ENCODE results near the gene FAR2.
"Not testable (repeated sequence)": the region's sequence is repeated elsewhere in the genome, so short reads cannot be mapped to it uniquely, and the experiment has no call there.

FAR2 gene

DNA sequence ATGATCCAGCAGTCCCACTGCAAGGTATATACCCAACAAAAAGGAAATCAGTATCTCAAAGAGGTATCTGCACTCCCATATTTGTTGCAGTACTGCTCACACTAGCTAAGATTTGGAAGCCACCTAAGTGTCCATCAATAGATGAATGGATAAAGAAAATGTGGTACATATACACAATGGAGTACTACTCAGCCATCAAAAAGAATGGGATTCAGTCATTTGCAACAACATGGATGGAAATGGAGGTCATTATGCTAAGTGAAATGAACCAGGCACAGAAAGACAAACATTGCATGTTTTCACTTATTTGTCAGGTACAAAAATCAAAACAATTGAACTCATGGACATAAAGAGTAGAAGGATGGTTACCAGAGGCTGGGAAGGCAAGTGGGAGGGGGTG, 141.4 kb downstream of the FAR2 start:
- not testable (repeated sequence) for H3K4me1 ChIP-seq (ENCODE audit: control insufficient read depth in 1 of 2, insufficient read depth in 2 of 2, low read length in 2 of 2); H4K91ac ChIP-seq (ENCODE audit: low read depth, low read length); H2BK12ac ChIP-seq (ENCODE audit: low read length); H3K27me3 ChIP-seq (ENCODE audit: insufficient read depth, low read length); H3K4me2 ChIP-seq (ENCODE audit: low read length); H3K9ac ChIP-seq (ENCODE audit: low read length); DNase-seq; H3K36me3 ChIP-seq (ENCODE audit: control insufficient read depth in 1 of 2, insufficient read depth in 2 of 2, low read length in 2 of 2); H3K18ac ChIP-seq (ENCODE audit: low read length); H3K4ac ChIP-seq (ENCODE audit: low read depth, low read length); H2AFZ ChIP-seq (ENCODE audit: insufficient read depth, low read length, poor library complexity); H4K12ac ChIP-seq (ENCODE audit: low read depth, low read length); H3K79me1 ChIP-seq (ENCODE audit: low read length); H3K4me3 ChIP-seq (ENCODE audit: low read depth, low read length); H3K27ac ChIP-seq (ENCODE audit: low read depth, low read length); H2BK120ac ChIP-seq (ENCODE audit: insufficient read depth, low read length, poor library complexity); H3K9me3 ChIP-seq (ENCODE audit: insufficient read depth, low read depth, low read length); H3K79me2 ChIP-seq (ENCODE audit: control insufficient read depth, insufficient read depth, low read length, poor library complexity); H4K8ac ChIP-seq (ENCODE audit: low read depth, low read length); H3K23ac ChIP-seq (ENCODE audit: low read length); H2BK5ac ChIP-seq (ENCODE audit: low read depth, low read length, poor library complexity); H2AK5ac ChIP-seq (ENCODE audit: low read length); H3K14ac ChIP-seq (ENCODE audit: low read length)

DNA sequence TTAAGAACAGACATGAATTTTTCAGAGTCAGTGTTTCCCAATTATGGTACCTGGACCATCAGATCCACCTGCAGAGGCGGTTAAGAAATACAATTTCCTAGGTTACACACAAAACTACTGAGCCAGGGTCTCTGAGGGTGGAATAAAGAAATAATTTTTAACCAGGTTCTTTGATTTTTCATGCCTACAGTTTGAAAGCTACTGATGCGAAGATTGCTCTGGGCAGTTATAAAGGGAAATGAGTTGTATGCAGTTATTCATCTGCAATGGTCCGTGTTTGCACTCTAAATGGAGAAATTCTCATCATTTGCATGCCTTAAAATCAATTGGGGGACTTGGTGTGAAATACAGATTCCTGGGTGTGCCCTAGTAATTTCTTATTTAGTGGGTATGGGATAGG, 142.1 kb downstream of the FAR2 start:
- WGBS (ENCODE audit: extremely low coverage, insufficient coverage, insufficient read length): no CpG with 5 or more reads among the region's 3 CpGs
- Histone ChIP-seq H2BK120ac (ENCODE audit: insufficient read depth, low read length, poor library complexity) (no peak overlapping the region), H4K8ac (ENCODE audit: low read depth, low read length) (no peak overlapping the region), H3K4me2 (ENCODE audit: low read length) (no peak overlapping the region), H4K12ac (ENCODE audit: low read depth, low read length) (no peak overlapping the region), H2BK5ac (ENCODE audit: low read depth, low read length, poor library complexity) (no peak overlapping the region), H2AFZ (ENCODE audit: insufficient read depth, low read length, poor library complexity) (no peak overlapping the region), H3K14ac (ENCODE audit: low read length) (no peak overlapping the region), H3K79me2 (ENCODE audit: control insufficient read depth, insufficient read depth, low read length, poor library complexity) (no peaks in the 10 kb centered on the region), H3K4me1 (ENCODE audit: control insufficient read depth in 1 of 2, insufficient read depth in 2 of 2, low read length in 2 of 2) (no peaks in the 10 kb centered on the region), H3K27ac (ENCODE audit: low read depth, low read length) (no peak overlapping the region), H3K4ac (ENCODE audit: low read depth, low read length) (no peak overlapping the region), H4K91ac (ENCODE audit: low read depth, low read length) (no peak overlapping the region), H2AK5ac (ENCODE audit: low read length) (no peak overlapping the region), H3K36me3 (ENCODE audit: control insufficient read depth in 1 of 2, insufficient read depth in 2 of 2, low read length in 2 of 2) (no peaks in the 10 kb centered on the region), H3K9me3 (ENCODE audit: insufficient read depth, low read depth, low read length) (no peaks in the 10 kb centered on the region), H3K4me3 (ENCODE audit: low read depth, low read length) (no peak overlapping the region), H3K79me1 (ENCODE audit: low read length) (no peaks in the 10 kb centered on the region), H2BK12ac (ENCODE audit: low read length) (no peak overlapping the region), H3K23ac (ENCODE audit: low read length) (no peak overlapping the region), H3K9ac (ENCODE audit: low read length) (no peak overlapping the region), H3K18ac (ENCODE audit: low read length) (no peak overlapping the region), H3K27me3 (ENCODE audit: insufficient read depth, low read length) (no peaks in the 10 kb centered on the region)
- no peak for DNase-seq

DNA sequence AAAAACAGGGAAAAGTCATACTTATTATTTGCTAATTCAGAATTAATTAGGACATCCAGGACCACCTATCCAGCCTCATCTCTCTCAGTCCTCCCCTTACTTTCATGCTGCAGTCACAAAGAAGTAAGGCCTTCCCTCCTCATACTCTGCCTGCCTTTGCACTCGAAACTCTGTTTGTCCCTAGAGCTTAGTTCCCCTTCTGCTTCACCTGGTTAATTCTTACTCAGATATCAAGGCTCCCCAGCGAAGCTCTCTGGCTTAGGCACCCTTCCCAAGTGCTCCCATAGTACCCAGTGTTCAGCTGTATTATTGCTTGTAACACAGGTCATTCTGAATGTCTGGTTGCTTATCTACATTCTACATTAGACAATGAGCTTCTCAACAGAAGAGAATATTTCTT, 150.6 kb downstream of the FAR2 start:
- Histone ChIP-seq H3K9ac (ENCODE audit: low read length) (no peak overlapping the region), H3K27me3 (ENCODE audit: insufficient read depth, low read length) (no peaks in the 10 kb centered on the region), H2BK12ac (ENCODE audit: low read length) (no peak overlapping the region), H3K4me2 (ENCODE audit: low read length) (no peak overlapping the region), H3K23ac (ENCODE audit: low read length) (no peak overlapping the region), H4K8ac (ENCODE audit: low read depth, low read length) (no peak overlapping the region), H3K18ac (ENCODE audit: low read length) (no peak overlapping the region), H3K36me3 (ENCODE audit: control insufficient read depth in 1 of 2, insufficient read depth in 2 of 2, low read length in 2 of 2) (no peaks in the 10 kb centered on the region), H3K4me1 (ENCODE audit: control insufficient read depth in 1 of 2, insufficient read depth in 2 of 2, low read length in 2 of 2) (no peaks in the 10 kb centered on the region), H3K4me3 (ENCODE audit: low read depth, low read length) (no peak overlapping the region), H2BK120ac (ENCODE audit: insufficient read depth, low read length, poor library complexity) (no peak overlapping the region), H3K79me2 (ENCODE audit: control insufficient read depth, insufficient read depth, low read length, poor library complexity) (no peaks in the 10 kb centered on the region), H2AFZ (ENCODE audit: insufficient read depth, low read length, poor library complexity) (no peak overlapping the region), H2BK5ac (ENCODE audit: low read depth, low read length, poor library complexity) (no peak overlapping the region), H3K27ac (ENCODE audit: low read depth, low read length) (no peak overlapping the region), H3K4ac (ENCODE audit: low read depth, low read length) (no peak overlapping the region), H2AK5ac (ENCODE audit: low read length) (no peak overlapping the region), H3K79me1 (ENCODE audit: low read length) (no peaks in the 10 kb centered on the region), H4K12ac (ENCODE audit: low read depth, low read length) (no peak overlapping the region), H3K9me3 (ENCODE audit: insufficient read depth, low read depth, low read length) (no peaks in the 10 kb centered on the region), H4K91ac (ENCODE audit: low read depth, low read length) (no peak overlapping the region), H3K14ac (ENCODE audit: low read length) (no peak overlapping the region)
- no peak for DNase-seq
- no CpG with 5 or more reads among the region's 2 CpGs for WGBS (ENCODE audit: extremely low coverage, insufficient coverage, insufficient read length)

DNA sequence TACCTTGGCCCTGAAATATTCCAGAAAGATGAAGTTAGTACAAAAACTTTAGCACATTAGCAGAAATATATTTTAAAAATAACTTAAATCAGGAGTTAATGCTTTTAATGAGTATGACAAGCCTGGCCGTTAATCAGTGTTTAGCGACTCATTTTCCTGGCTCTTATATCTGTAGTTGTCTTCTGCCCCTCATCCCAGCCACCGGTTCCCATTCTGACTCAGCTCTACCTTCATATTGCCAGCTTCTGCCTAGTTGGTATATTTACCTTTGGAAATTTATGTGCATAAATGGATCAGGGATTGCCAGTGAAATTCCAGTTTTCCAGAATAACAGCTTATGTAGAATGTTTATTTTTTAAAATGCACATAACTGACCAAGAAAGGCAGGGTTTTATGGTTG, 152.0 kb downstream of the FAR2 start:
- no CpG with 5 or more reads among the region's 3 CpGs for WGBS (ENCODE audit: extremely low coverage, insufficient coverage, insufficient read length)
- H3K9me3 ChIP-seq (ENCODE audit: insufficient read depth, low read depth, low read length): no peaks in the 10 kb centered on the region
- no peak overlapping the region for H2BK5ac ChIP-seq (ENCODE audit: low read depth, low read length, poor library complexity)
- H3K4me1 ChIP-seq (ENCODE audit: control insufficient read depth in 1 of 2, insufficient read depth in 2 of 2, low read length in 2 of 2): no peaks in the 10 kb centered on the region
- no peak overlapping the region for H2BK120ac ChIP-seq (ENCODE audit: insufficient read depth, low read length, poor library complexity)
- no peak overlapping the region for H3K4me3 ChIP-seq (ENCODE audit: low read depth, low read length)
- H3K27ac ChIP-seq (ENCODE audit: low read depth, low read length): no peak overlapping the region
- H3K36me3 ChIP-seq (ENCODE audit: control insufficient read depth in 1 of 2, insufficient read depth in 2 of 2, low read length in 2 of 2): no peaks in the 10 kb centered on the region
- H4K8ac ChIP-seq (ENCODE audit: low read depth, low read length): no peak overlapping the region
- no peak overlapping the region for H3K18ac ChIP-seq (ENCODE audit: low read length)
- H2BK12ac ChIP-seq (ENCODE audit: low read length): no peak overlapping the region
- H3K4me2 ChIP-seq (ENCODE audit: low read length): no peak overlapping the region
- H3K14ac ChIP-seq (ENCODE audit: low read length): no peak overlapping the region
- H4K91ac ChIP-seq (ENCODE audit: low read depth, low read length): no peak overlapping the region
- no peak overlapping the region for H3K4ac ChIP-seq (ENCODE audit: low read depth, low read length)
- DNase-seq: no peak
- no peak overlapping the region for H2AK5ac ChIP-seq (ENCODE audit: low read length)
- H3K27me3 ChIP-seq (ENCODE audit: insufficient read depth, low read length): no peaks in the 10 kb centered on the region
- H3K9ac ChIP-seq (ENCODE audit: low read length): no peak overlapping the region
- no peaks in the 10 kb centered on the region for H3K79me2 ChIP-seq (ENCODE audit: control insufficient read depth, insufficient read depth, low read length, poor library complexity)
- no peak overlapping the region for H3K23ac ChIP-seq (ENCODE audit: low read length)
- no peaks in the 10 kb centered on the region for H3K79me1 ChIP-seq (ENCODE audit: low read length)
- H4K12ac ChIP-seq (ENCODE audit: low read depth, low read length): no peak overlapping the region
- H2AFZ ChIP-seq (ENCODE audit: insufficient read depth, low read length, poor library complexity): no peak overlapping the region

DNA sequence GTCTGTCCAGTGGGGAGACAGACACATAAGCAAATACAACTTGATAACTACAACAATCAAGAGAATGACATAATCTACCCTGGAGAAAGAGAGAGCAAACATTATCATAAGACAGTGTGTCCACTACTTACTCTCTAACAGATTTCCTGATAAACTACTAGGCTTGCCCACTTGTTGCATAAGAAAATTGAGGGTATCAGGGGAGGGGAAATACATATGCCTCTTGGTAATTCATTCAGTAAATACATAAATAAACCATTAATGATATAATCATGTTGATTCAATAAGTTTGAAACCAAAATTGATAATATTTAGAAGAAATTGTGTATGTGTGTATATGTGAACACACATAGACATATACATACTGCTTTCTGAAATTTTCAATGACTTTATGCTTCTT, 155.3 kb downstream of the FAR2 start:
- no peak for DNase-seq
- H3K4me3 ChIP-seq (ENCODE audit: low read depth, low read length): no peak overlapping the region
- H4K91ac ChIP-seq (ENCODE audit: low read depth, low read length): no peak overlapping the region
- H3K23ac ChIP-seq (ENCODE audit: low read length): no peak overlapping the region
- H2AK5ac ChIP-seq (ENCODE audit: low read length): no peak overlapping the region
- no peak overlapping the region for H2BK120ac ChIP-seq (ENCODE audit: insufficient read depth, low read length, poor library complexity)
- no peaks in the 10 kb centered on the region for H3K27me3 ChIP-seq (ENCODE audit: insufficient read depth, low read length)
- H3K36me3 ChIP-seq (ENCODE audit: control insufficient read depth in 1 of 2, insufficient read depth in 2 of 2, low read length in 2 of 2): no peaks in the 10 kb centered on the region
- H3K27ac ChIP-seq (ENCODE audit: low read depth, low read length): no peak overlapping the region
- H3K4me1 ChIP-seq (ENCODE audit: control insufficient read depth in 1 of 2, insufficient read depth in 2 of 2, low read length in 2 of 2): no peaks in the 10 kb centered on the region
- H3K4me2 ChIP-seq (ENCODE audit: low read length): no peak overlapping the region
- H4K8ac ChIP-seq (ENCODE audit: low read depth, low read length): no peak overlapping the region
- no peak overlapping the region for H3K9ac ChIP-seq (ENCODE audit: low read length)
- H2BK12ac ChIP-seq (ENCODE audit: low read length): no peak overlapping the region
- H2AFZ ChIP-seq (ENCODE audit: insufficient read depth, low read length, poor library complexity): no peak overlapping the region
- no peak overlapping the region for H3K18ac ChIP-seq (ENCODE audit: low read length)
- no peak overlapping the region for H2BK5ac ChIP-seq (ENCODE audit: low read depth, low read length, poor library complexity)
- H3K14ac ChIP-seq (ENCODE audit: low read length): no peak overlapping the region
- no peak overlapping the region for H4K12ac ChIP-seq (ENCODE audit: low read depth, low read length)
- no peak overlapping the region for H3K4ac ChIP-seq (ENCODE audit: low read depth, low read length)
- no peaks in the 10 kb centered on the region for H3K79me2 ChIP-seq (ENCODE audit: control insufficient read depth, insufficient read depth, low read length, poor library complexity)
- no peaks in the 10 kb centered on the region for H3K9me3 ChIP-seq (ENCODE audit: insufficient read depth, low read depth, low read length)
- H3K79me1 ChIP-seq (ENCODE audit: low read length): no peaks in the 10 kb centered on the region
